HL-60/S4 treated with phorbol 12-myristate 13-acetate at 8.2 ng/mL for 4 days and 3 days (cell line): ENCODE data around the gene TFG.

Source experiments
- in situ Hi-C: fragments of 300-500 bp; cut with MboI; formaldehyde crosslinking; loops from 2 replicates; pipeline ENCODE4 v1.15.0; 2022; ENCODE audit warnings: low sequenced_read_pairs

TFG gene

GRCh38 chr3:100789579-100789978 lies 80.3 kb downstream of the TFG start:
- in situ Hi-C loops = no loop called here

- in situ Hi-C loops = no loop called here
These were observed 87.3 kb downstream of the TFG start for GRCh38 chr3:100796556-100796955.

- in situ Hi-C loops = no loop called here
These were observed 88.7 kb downstream of the TFG start for GRCh38 chr3:100798012-100798411.
